Prostate gland (tissue), 2 donors: ENCODE measurements around the gene RAB40C.

Experiments
- CTCF ChIP-seq, 4 experiments: fragments of 200-600 bp in 2 of 4; fragments of 450-650 bp in 2 of 4; sonication (generic) in 2 of 4; IDR thresholded peaks; 1 replicate in 3 of 4; 2 replicates in 1 of 4; pipeline ENCODE4 v1.5.1; 2016 to 2019; ENCODE audit warnings: antibody characterized with exemption in 4 of 4, mild to moderate bottlenecking in 2 of 4, moderate library complexity in 2 of 4
- POLR2A ChIP-seq: fragments of 450-650 bp; IDR thresholded peaks from one replicate; pipeline ENCODE4 v1.6.1; 2016; ENCODE audit warnings: antibody characterized with exemption, mild to moderate bottlenecking
- POLR2AphosphoS5 ChIP-seq: sonication (generic); formaldehyde crosslinking; IDR thresholded peaks from one replicate; pipeline ENCODE4 v1.6.1; 2017; ENCODE audit warnings: antibody characterized with exemption

- TF ChIP-seq CTCF (IDR thresholded peaks at IDR 0.05) (no peak), POLR2A (no peak), POLR2AphosphoS5 (no peak)
These were observed 80.9 kb downstream of the RAB40C start for GRCh38 chr16:670485-671352.
